A549 (cell line): ENCODE results near the gene ARHGAP32. TPM values are rescaled to one million over a fixed set of nuclear protein-coding genes. Genes with fewer than 3 reads are reported as not detected.

Experiments used
- ATAC-seq, 2 experiments: fragments of 200-7000 bp in 1 of 2; fragments of >200 bp in 1 of 2; cut with Nextera tagmentation in 1 of 2; cut with Tn5 transposase in 1 of 2; 3 replicates each; pipeline versions ENCODE4 v1.8.0 to v1.9.1; 2018 to 2020; ENCODE audit warnings: mild to moderate bottlenecking in 1 of 2, moderate library complexity in 1 of 2
- CTCF ChIA-PET: fragments of 300-600 bp; sonication (Branson Sonifier 250); formaldehyde crosslinking; extraction: SDS; loops from one replicate; lab custom pipeline; 2021; ENCODE audit warnings: antibody characterized with exemption, inconsistent platforms; lab: Yijun Ruan, JAX
- POLR2A ChIA-PET: fragments of 350-600 bp; formaldehyde crosslinking; extraction: SDS; loops from one replicate; lab custom pipeline; 2021; ENCODE audit warnings: antibody characterized with exemption, inconsistent platforms; lab: Yijun Ruan, JAX
- DNase-seq, 2 experiments: peaks; one replicate each; pipeline versions ENCODE4 v3.0.0 to v3.0.0-alpha.2; 2011 to 2016; ENCODE audit warnings: low read depth in 1 of 2, low spot score in 1 of 2
- FAIRE-seq: peaks from 2 replicates; lab custom pipeline; 2011; peaks lifted over from hg19 to GRCh38; lab: Jason Lieb, UNC
- H3K27ac ChIP-seq, 2 experiments: fragments of >200 bp; sonication (Bioruptor Twin); formaldehyde crosslinking; 3 replicates each; pipeline ENCODE4 v1.5.1; 2016 to 2017
- H3K4me1 ChIP-seq: fragments of >200 bp; sonication (Bioruptor Twin); formaldehyde crosslinking; 3 replicates; pipeline ENCODE4 v1.6.1; 2016
- H3K4me2 ChIP-seq: fragments of >200 bp; sonication (Bioruptor Twin); formaldehyde crosslinking; 3 replicates; pipeline ENCODE4 v1.6.1; 2016
- H3K4me3 ChIP-seq: fragments of >200 bp; sonication (Bioruptor Twin); formaldehyde crosslinking; 3 replicates; pipeline ENCODE4 v1.5.1; 2016
- H3K9me3 ChIP-seq: fragments of >200 bp; sonication (Bioruptor Twin); formaldehyde crosslinking; 3 replicates; pipeline ENCODE4 v1.6.1; 2016
- ATOH8 ChIP-seq: fragments of 250-450 bp; sonication (Bioruptor Pico); IDR thresholded peaks from 2 replicates; pipeline ENCODE4 v1.5.0; 2020; ENCODE audit warnings: low read depth, mild to moderate bottlenecking, moderate library complexity
- BCL3 ChIP-seq: fragments of >200 bp; sonication (Bioruptor Twin); formaldehyde crosslinking; IDR thresholded peaks from 3 replicates; pipeline ENCODE4 v1.6.1; 2016
- BHLHE40 ChIP-seq: IDR thresholded peaks from 2 replicates; pipeline ENCODE4 v1.6.1; 2012; ENCODE audit warnings: low read depth, low read length, inconsistent platforms
- CBX8 ChIP-seq: fragments of 200-600 bp; sonication (generic); IDR thresholded peaks from 2 replicates; pipeline ENCODE4 v1.6.1; 2016
- CHD4 ChIP-seq: fragments of 200-600 bp; sonication (generic); IDR thresholded peaks from 2 replicates; pipeline ENCODE4 v1.6.1; 2016; ENCODE audit warnings: antibody characterized with exemption, mild to moderate bottlenecking, borderline replicate concordance
- E2F6 ChIP-seq: IDR thresholded peaks from 2 replicates; pipeline ENCODE4 v1.6.1; 2012; ENCODE audit warnings: low read depth, borderline replicate concordance
- ELK1 ChIP-seq: fragments of 150-350 bp; IDR thresholded peaks from 2 replicates; pipeline ENCODE4 v1.6.1; 2014; ENCODE audit warnings: low read depth, mild to moderate bottlenecking, low read length
- EP300 ChIP-seq, 2 experiments: fragments of >200 bp; sonication (Bioruptor Twin); formaldehyde crosslinking; IDR thresholded peaks; 2 replicates in 1 of 2; 3 replicates in 1 of 2; pipeline ENCODE4 v1.6.1; 2016 to 2017
- ESRRA ChIP-seq: fragments of 150-350 bp; IDR thresholded peaks from 2 replicates; pipeline ENCODE4 v1.6.1; 2014; ENCODE audit warnings: mild to moderate bottlenecking, low read length, borderline replicate concordance
- FOSB ChIP-seq: fragments of 250-450 bp; sonication (Bioruptor Pico); IDR thresholded peaks from 2 replicates; pipeline ENCODE4 v1.5.0; 2020; ENCODE audit warnings: mild to moderate bottlenecking, moderate library complexity
- FOXS1 ChIP-seq: fragments of 250-450 bp; sonication (Bioruptor Pico); IDR thresholded peaks from 2 replicates; pipeline ENCODE4 v1.5.0; 2020; ENCODE audit warnings: mild to moderate bottlenecking, moderate library complexity
- HEYL ChIP-seq: fragments of 250-450 bp; sonication (Bioruptor Pico); IDR thresholded peaks from 2 replicates; pipeline ENCODE4 v1.8.0; 2021; ENCODE audit warnings: mild to moderate bottlenecking, moderate library complexity
- HOXA7 ChIP-seq: fragments of 250-450 bp; sonication (Bioruptor Pico); IDR thresholded peaks from 2 replicates; pipeline ENCODE4 v1.5.0; 2020; ENCODE audit warnings: mild to moderate bottlenecking, moderate library complexity
- KDM5A ChIP-seq: fragments of 200-600 bp; sonication (generic); IDR thresholded peaks from 2 replicates; pipeline ENCODE4 v1.6.1; 2016; ENCODE audit warnings: antibody characterized with exemption, mild to moderate bottlenecking
- MAFK ChIP-seq: fragments of 450-650 bp; IDR thresholded peaks from 2 replicates; pipeline ENCODE4 v1.6.1; 2014; ENCODE audit not compliant: partially characterized antibody
- MYC ChIP-seq: IDR thresholded peaks from 2 replicates; pipeline ENCODE4 v1.6.1; 2012; ENCODE audit warnings: mild to moderate bottlenecking, inconsistent platforms, low read length, improper control_type of control experiment, borderline replicate concordance
- NFE2L2 ChIP-seq: fragments of 150-350 bp; conservative IDR thresholded peaks from 2 replicates; pipeline ENCODE4 v1.6.1; 2014; ENCODE audit warnings: low read length
- RAD21 ChIP-seq, 2 experiments: fragments of >200 bp in 1 of 2; sonication (Bioruptor Twin) in 1 of 2; formaldehyde crosslinking in 1 of 2; IDR thresholded peaks in 1 of 2; conservative IDR thresholded peaks in 1 of 2; 2 replicates in 1 of 2; 3 replicates in 1 of 2; pipeline ENCODE4 v1.6.1; 2012 to 2018; ENCODE audit warnings: inconsistent platforms in 1 of 2
- RARB ChIP-seq: fragments of 250-450 bp; sonication (Bioruptor Pico); IDR thresholded peaks from 2 replicates; pipeline ENCODE4 v1.8.0; 2021; ENCODE audit warnings: mild to moderate bottlenecking, moderate library complexity
- RNF2 ChIP-seq: fragments of 200-600 bp; sonication (generic); IDR thresholded peaks from 2 replicates; pipeline ENCODE4 v1.6.1; 2016; ENCODE audit warnings: low read depth, mild to moderate bottlenecking, antibody characterized with exemption, moderate library complexity, borderline replicate concordance
- TFCP2L1 ChIP-seq: fragments of 250-450 bp; sonication (Bioruptor Pico); IDR thresholded peaks from 2 replicates; pipeline ENCODE4 v1.5.0; 2021; ENCODE audit warnings: mild to moderate bottlenecking
- ZC3H11A ChIP-seq: fragments of 450-650 bp; IDR thresholded peaks from 2 replicates; pipeline ENCODE4 v1.6.1; 2014; ENCODE audit warnings: antibody characterized with exemption, mild to moderate bottlenecking
- WGBS: methylation state at CpG from one replicate; pipeline ENCODE4 v1.1.6; 2017; ENCODE audit errors: missing lambda C conversion rate; 5-methylcytosine and 5-hydroxymethylcytosine counted together
- polyA plus RNA-seq, 4 experiments: library from polyadenylated mRNA; depleted of rRNA in 3 of 4; stranded (reverse); fragments of >200 nt; fragmentation: RNase III in 1 of 4; extraction: RNeasy Plus Mini Kit Qiagen cat#74134 plus additional on column Dnase treatment in 1 of 4; gene quantifications; 2 replicates in 3 of 4; 3 replicates in 1 of 4; pipeline ENCODE4 v1.2.3, GENCODE V29; 2011 to 2017

ARHGAP32 gene
- polyA plus RNA-seq, 2 of the 4 experiments (the other 2 are of a cell fraction) = 4.4 to 9.0 TPM

GRCh38 chr11:128948583-128948982 is 243.5 kb downstream of the ARHGAP32 start:
- ChIA-PET POLR2A (no interaction called here), CTCF (interaction anchor here (0.7 to 3.1 kb wide), 4 partner anchors 8 to 64 kb away, joined by 4 to 26 read pairs (median 10); no protein-coding TSS in a partner anchor)
- FAIRE-seq = no peak
- ATAC-seq = peak; percentile 50 to 54; a peak in 3 of 6 replicates
- WGBS = 26% methylated on average over 3 of the region's 3 CpGs
- no peak for DNase-seq
- Histone ChIP-seq H3K4me1 (no peaks in the 10 kb centered on the region), H3K9me3 (no peaks in the 10 kb centered on the region), H3K4me3 (no peak overlapping the region), H3K4me2 (no peak overlapping the region), H3K27ac (no peak overlapping the region)
- TF ChIP-seq TFCP2L1 (CRISPR knock-in tag) (no peak), ATOH8 (CRISPR knock-in tag) (no peak), E2F6 (no peak), RAD21 (conservative IDR thresholded peaks at IDR 0.05 in 1 of 2, IDR thresholded peaks at IDR 0.05 in 1 of 2) (peak in 1 of 2 experiments; percentile 32; a peak in 1 of 5 replicates)

GRCh38 chr11:128947773-128948172 is 244.4 kb downstream of the ARHGAP32 start:
- Histone ChIP-seq H3K27ac (no peak overlapping the region), H3K9me3 (no peaks in the 10 kb centered on the region), H3K4me3 (no peak overlapping the region), H3K4me1 (no peaks in the 10 kb centered on the region), H3K4me2 (no peak overlapping the region)
- ChIA-PET POLR2A (interaction anchor here (0.5 kb wide), 1 partner anchor 42 kb away, joined by 3 read pairs; no protein-coding TSS in a partner anchor), CTCF (interaction anchor here (0.7 to 3.1 kb wide), 5 partner anchors 9 to 63 kb away, joined by 3 to 26 read pairs (median 5); no protein-coding TSS in a partner anchor)
- TF ChIP-seq EP300 (IDR thresholded peaks at IDR 0.05) (no peak), CHD4 (no peak), HEYL (CRISPR knock-in tag) (no peak), MAFK (no peak), RNF2 (no peak), FOSB (CRISPR knock-in tag) (no peak), ZC3H11A (no peak), RARB (CRISPR knock-in tag) (no peak), MYC (no peak), HOXA7 (CRISPR knock-in tag) (no peak), CBX8 (no peak), ESRRA (no peak), BCL3 (no peak), FOXS1 (no peak), NFE2L2 (no peak), KDM5A (no peak), BHLHE40 (no peak)
- DNase-seq (no peak), FAIRE-seq (no peak), ATAC-seq (no peak)
- WGBS = 65% methylated on average over 2 of the region's 2 CpGs

GRCh38 chr11:128946648-128947047 is 245.5 kb downstream of the ARHGAP32 start:
- H3K4me1 ChIP-seq = no peaks in the 10 kb centered on the region
- no peak overlapping the region for H3K27ac ChIP-seq
- TF ChIP-seq ZC3H11A (no peak), ELK1 (no peak)
- 50% methylated on average over 2 of the region's 2 CpGs for WGBS
- H3K4me3 ChIP-seq = no peak overlapping the region
- H3K4me2 ChIP-seq = no peak overlapping the region
- FAIRE-seq (no peak), ATAC-seq (no peak), DNase-seq (no peak)
- POLR2A ChIA-PET = no interaction called here
- CTCF ChIA-PET = interaction anchor here (1.0 to 3.2 kb wide), 3 partner anchors 10 to 62 kb away, joined by 3 to 17 read pairs (median 4); no protein-coding TSS in a partner anchor
- no peaks in the 10 kb centered on the region for H3K9me3 ChIP-seq
